Hepatocyte (in vitro differentiated cells): ENCODE data around the gene NAV1. TPM values are rescaled to one million over a fixed set of nuclear protein-coding genes. Genes with fewer than 3 reads are reported as not detected.
"Not testable (repeated sequence)": the region's sequence is repeated elsewhere in the genome, so short reads cannot be mapped to it uniquely, and the experiment has no call there.

Source experiments
- DNase-seq: peaks from one replicate; pipeline ENCODE4 v3.0.0-alpha.2; 2016; ENCODE audit warnings: low spot score
- H2AFZ ChIP-seq: fragments of 200-600 bp; sonication (generic); 2 replicates; pipeline ENCODE4 v1.6.0; 2016; ENCODE audit warnings: antibody characterized with exemption, mild to moderate bottlenecking
- H3K27ac ChIP-seq: fragments of 200-600 bp; sonication (generic); 2 replicates; pipeline ENCODE4 v1.5.1; 2016; ENCODE audit warnings: mild to moderate bottlenecking
- H3K27me3 ChIP-seq: fragments of 200-600 bp; sonication (generic); 2 replicates; pipeline ENCODE4 v1.6.1; 2016
- H3K36me3 ChIP-seq: fragments of 200-600 bp; sonication (generic); replicated peaks from 2 replicates; pipeline ENCODE4 v1.5.1; 2016; ENCODE audit warnings: low read depth; ENCODE audit not compliant: insufficient read depth
- H3K4me1 ChIP-seq: fragments of 200-600 bp; sonication (generic); 2 replicates; pipeline ENCODE4 v1.5.1; 2016; ENCODE audit warnings: mild to moderate bottlenecking, moderate library complexity; ENCODE audit not compliant: insufficient read depth
- H3K4me2 ChIP-seq: fragments of 200-600 bp; sonication (generic); 2 replicates; pipeline ENCODE4 v1.6.0; 2016
- H3K4me3 ChIP-seq: fragments of 200-600 bp; sonication (generic); 2 replicates; pipeline ENCODE4 v1.5.1; 2016; ENCODE audit warnings: mild to moderate bottlenecking
- H3K79me2 ChIP-seq: fragments of 200-600 bp; sonication (generic); 2 replicates; pipeline ENCODE4 v1.6.0; 2017; ENCODE audit warnings: mild to moderate bottlenecking
- H3K9me2 ChIP-seq: fragments of 200-600 bp; sonication (generic); replicated peaks from 2 replicates; pipeline ENCODE4 v1.6.0; 2017; ENCODE audit warnings: mild to moderate bottlenecking; ENCODE audit not compliant: insufficient read depth
- H3K9me3 ChIP-seq: fragments of 200-600 bp; sonication (generic); 2 replicates; pipeline ENCODE4 v1.5.1; 2016; ENCODE audit warnings: low read depth, mild to moderate bottlenecking
- H4K20me1 ChIP-seq: fragments of 200-600 bp; sonication (generic); 2 replicates; pipeline ENCODE4 v1.6.0; 2016; ENCODE audit warnings: mild to moderate bottlenecking; ENCODE audit not compliant: insufficient read depth, poor library complexity, severe bottlenecking
- EZH2 ChIP-seq: fragments of 200-600 bp; sonication (generic); IDR thresholded peaks from 2 replicates; pipeline ENCODE4 v1.6.1; 2016; ENCODE audit warnings: antibody characterized with exemption, mild to moderate bottlenecking, borderline replicate concordance
- EZH2phosphoT487 ChIP-seq: fragments of 200-600 bp; sonication (generic); IDR thresholded peaks from one replicate; pipeline ENCODE4 v1.6.1; 2018; ENCODE audit warnings: antibody characterized with exemption, mild to moderate bottlenecking, low read depth, moderate library complexity; ENCODE audit not compliant: unreplicated experiment, severe bottlenecking
- WGBS: methylation state at CpG from one replicate; pipeline ENCODE4 v1.1.6; 2016; ENCODE audit warnings: low lambda C conversion rate; ENCODE audit errors: missing lambda C conversion rate; 5-methylcytosine and 5-hydroxymethylcytosine counted together
- polyA plus RNA-seq: library from polyadenylated mRNA; unstranded; fragments of >200 nt; fragmentation: Nextera tagmentation; extraction: Ambion mirVana; gene quantifications from 2 replicates; pipeline ENCODE4 v1.2.1, GENCODE V29; 2016
- total RNA-seq: library from RNA; depleted of rRNA; stranded (reverse); fragments of >200 nt; gene quantifications from 2 replicates; pipeline ENCODE4 v1.2.3, GENCODE V29; 2014
- TF ChIP-seq, protein P1 (sequence below): fragments of 200-600 bp; sonication (generic); IDR thresholded peaks from 2 replicates; pipeline ENCODE4 v1.5.1; 2016; ENCODE audit warnings: antibody characterized with exemption, mild to moderate bottlenecking; ENCODE audit not compliant: poor library complexity

Gene NAV1
- total and polyA plus RNA-seq, 2 experiments from 2014 or later, result 15.2 to 18.3 TPM

DNA sequence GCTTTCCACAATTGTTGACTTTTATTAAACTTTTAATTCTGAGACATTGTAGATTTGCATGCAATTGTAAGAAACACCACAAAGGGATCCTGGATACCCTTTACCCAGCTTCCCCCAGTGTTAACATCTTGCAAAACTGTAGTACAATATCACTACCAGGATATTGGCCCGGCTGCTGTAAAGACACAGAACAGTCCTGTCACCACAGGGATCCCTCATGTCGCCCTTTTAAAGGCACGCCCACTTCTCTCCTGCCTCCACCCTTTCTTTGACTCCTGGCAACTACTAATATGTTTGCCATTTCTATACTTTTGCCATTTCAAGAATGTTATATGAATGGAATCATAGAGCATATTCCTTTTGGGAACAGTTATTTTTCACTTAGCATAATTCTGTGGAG is 37.0 kb downstream of the NAV1 start:
- no peaks in the 10 kb centered on the region for H3K79me2 ChIP-seq
- no peak overlapping the region for H3K27ac ChIP-seq
- no peak overlapping the region for H2AFZ ChIP-seq
- H3K36me3 ChIP-seq, result no peaks in the 10 kb centered on the region
- TF ChIP-seq, protein P1, sequence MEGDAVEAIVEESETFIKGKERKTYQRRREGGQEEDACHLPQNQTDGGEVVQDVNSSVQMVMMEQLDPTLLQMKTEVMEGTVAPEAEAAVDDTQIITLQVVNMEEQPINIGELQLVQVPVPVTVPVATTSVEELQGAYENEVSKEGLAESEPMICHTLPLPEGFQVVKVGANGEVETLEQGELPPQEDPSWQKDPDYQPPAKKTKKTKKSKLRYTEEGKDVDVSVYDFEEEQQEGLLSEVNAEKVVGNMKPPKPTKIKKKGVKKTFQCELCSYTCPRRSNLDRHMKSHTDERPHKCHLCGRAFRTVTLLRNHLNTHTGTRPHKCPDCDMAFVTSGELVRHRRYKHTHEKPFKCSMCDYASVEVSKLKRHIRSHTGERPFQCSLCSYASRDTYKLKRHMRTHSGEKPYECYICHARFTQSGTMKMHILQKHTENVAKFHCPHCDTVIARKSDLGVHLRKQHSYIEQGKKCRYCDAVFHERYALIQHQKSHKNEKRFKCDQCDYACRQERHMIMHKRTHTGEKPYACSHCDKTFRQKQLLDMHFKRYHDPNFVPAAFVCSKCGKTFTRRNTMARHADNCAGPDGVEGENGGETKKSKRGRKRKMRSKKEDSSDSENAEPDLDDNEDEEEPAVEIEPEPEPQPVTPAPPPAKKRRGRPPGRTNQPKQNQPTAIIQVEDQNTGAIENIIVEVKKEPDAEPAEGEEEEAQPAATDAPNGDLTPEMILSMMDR, result no peak
- no peak for TF ChIP-seq EZH2
- TF ChIP-seq EZH2phosphoT487, result no peak
- no peaks in the 10 kb centered on the region for H3K27me3 ChIP-seq
- H3K9me3 ChIP-seq, result no peaks in the 10 kb centered on the region
- no peak overlapping the region for H3K4me3 ChIP-seq
- 79% methylated on average over 3 of the region's 3 CpGs for WGBS
- no peak for DNase-seq
- no peaks in the 10 kb centered on the region for H3K4me1 ChIP-seq
- H4K20me1 ChIP-seq, result no peaks in the 10 kb centered on the region
- H3K9me2 ChIP-seq, result no peaks in the 10 kb centered on the region
- no peak overlapping the region for H3K4me2 ChIP-seq

DNA sequence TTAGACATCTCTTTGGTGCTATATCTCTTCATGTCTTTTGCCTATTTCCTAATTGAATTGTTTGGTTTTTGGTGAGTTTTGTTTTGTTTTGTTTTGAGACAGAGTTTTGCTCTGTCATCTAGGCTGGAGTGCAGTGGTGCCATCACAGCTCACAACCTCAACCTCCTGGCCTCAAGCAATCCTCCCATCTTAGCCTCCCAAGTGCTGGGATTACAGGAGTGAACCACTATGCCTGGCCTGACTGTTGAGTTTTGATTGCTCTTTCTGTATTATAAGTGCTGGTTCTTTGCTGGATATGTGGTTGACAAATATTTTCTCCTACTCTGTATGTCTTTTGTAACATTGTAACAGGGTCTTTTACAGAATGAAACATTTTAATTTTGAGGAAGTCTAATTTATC is 38.0 kb downstream of the NAV1 start:
- Histone ChIP-seq H3K4me2 (no peak overlapping the region), H2AFZ (no peak overlapping the region), H3K36me3 (no peaks in the 10 kb centered on the region), H3K9me2 (no peaks in the 10 kb centered on the region), H3K9me3 (no peaks in the 10 kb centered on the region), H3K4me3 (no peak overlapping the region), H3K4me1 (no peaks in the 10 kb centered on the region), H3K79me2 (no peaks in the 10 kb centered on the region), H4K20me1 (no peaks in the 10 kb centered on the region), H3K27me3 (no peaks in the 10 kb centered on the region), H3K27ac (no peak overlapping the region)
- no peak for DNase-seq
- TF ChIP-seq EZH2phosphoT487 (no peak), EZH2 (no peak)
- TF ChIP-seq, protein P1, result no peak

DNA sequence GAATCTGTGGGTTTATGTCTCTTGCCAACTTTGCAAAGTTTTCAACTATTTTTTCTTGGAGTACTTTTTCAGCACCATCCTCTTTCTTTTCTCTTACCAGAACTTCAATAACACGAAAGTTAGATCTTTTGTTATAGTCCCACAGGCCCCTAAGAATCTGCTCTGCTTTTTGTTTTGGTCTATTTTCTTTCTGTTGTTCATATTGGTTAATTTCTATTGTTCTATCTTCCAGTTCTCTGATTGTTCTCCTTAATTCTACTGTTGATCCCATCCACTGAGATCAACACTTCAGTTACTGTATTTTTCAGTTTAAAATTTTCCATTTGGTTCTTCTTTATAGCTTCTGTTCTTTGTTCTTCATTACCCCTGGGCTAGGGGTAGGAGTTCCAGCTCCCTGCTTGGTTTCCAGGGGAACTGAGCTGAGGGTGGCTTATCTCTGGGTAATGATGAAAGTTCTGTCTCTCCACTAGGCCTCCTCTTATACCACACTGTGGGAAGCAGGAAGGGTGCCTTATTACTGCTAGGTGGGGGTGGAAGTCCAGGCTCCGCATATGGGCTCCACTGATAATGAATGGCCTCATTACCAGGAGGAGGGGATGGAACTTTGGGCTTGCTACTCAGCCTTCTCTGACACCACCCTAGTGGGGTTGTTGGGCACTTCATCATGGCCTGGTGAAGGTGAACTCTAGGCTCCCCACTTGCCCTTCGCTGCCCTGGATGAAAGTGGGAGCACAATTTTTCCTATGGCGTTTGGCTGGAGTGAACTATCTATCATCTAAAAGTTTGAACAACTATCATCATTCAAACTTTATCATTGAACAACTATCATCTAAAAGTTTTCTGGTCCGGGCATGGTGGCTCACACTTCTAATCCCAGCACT is 39.3 kb downstream of the NAV1 start:
- no peak overlapping the region for H3K27ac ChIP-seq
- no peak for DNase-seq
- H3K4me1 ChIP-seq, result peaks cover 11% of the 10 kb centered on the region
- no peak overlapping the region for H3K4me3 ChIP-seq
- H3K27me3 ChIP-seq, result no peaks in the 10 kb centered on the region
- H3K9me2 ChIP-seq, result no peaks in the 10 kb centered on the region
- no peaks in the 10 kb centered on the region for H3K9me3 ChIP-seq
- no peaks in the 10 kb centered on the region for H4K20me1 ChIP-seq
- H3K36me3 ChIP-seq, result no peaks in the 10 kb centered on the region
- TF ChIP-seq, protein P1, result no peak
- no peak for TF ChIP-seq EZH2phosphoT487
- TF ChIP-seq EZH2, result no peak
- no peaks in the 10 kb centered on the region for H3K79me2 ChIP-seq
- H2AFZ ChIP-seq, result no peak overlapping the region
- 89% methylated on average over 5 of the region's 5 CpGs for WGBS
- H3K4me2 ChIP-seq, result no peak overlapping the region

DNA sequence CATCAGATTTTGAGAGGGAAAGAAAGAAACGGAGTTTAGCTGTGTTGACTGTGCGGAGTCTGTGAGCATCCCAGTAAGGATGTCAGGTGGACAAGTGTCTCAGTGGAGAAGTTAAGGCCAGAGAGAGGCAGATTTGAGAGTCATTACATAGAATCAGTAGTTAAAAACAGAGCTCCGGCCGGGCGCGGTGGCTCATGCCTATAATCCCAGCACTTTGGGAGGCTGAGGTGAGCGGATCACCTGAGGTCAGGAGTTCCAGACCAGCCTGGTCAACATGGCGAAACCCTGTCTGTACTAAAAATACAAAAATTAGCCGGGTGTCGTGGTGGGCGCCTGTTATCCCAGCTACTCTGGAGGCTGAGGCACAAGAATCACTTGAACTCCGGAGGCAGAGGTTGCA is 42.4 kb downstream of the NAV1 start:
- not testable (repeated sequence) for H4K20me1 ChIP-seq, DNase-seq, H3K4me2 ChIP-seq, H3K9me3 ChIP-seq, H2AFZ ChIP-seq, H3K27ac ChIP-seq, H3K36me3 ChIP-seq, H3K9me2 ChIP-seq, H3K27me3 ChIP-seq, H3K79me2 ChIP-seq, H3K4me3 ChIP-seq
- peaks cover 16% of the 10 kb centered on the region for H3K4me1 ChIP-seq
- WGBS, result 97% methylated on average over 12 of the region's 12 CpGs
